Measurements from ENCODE around the gene BSN.
"Not testable (repeated sequence)": the region's sequence is repeated elsewhere in the genome, so short reads cannot be mapped to it uniquely, and the experiment has no call there.

BSN gene

DNA sequence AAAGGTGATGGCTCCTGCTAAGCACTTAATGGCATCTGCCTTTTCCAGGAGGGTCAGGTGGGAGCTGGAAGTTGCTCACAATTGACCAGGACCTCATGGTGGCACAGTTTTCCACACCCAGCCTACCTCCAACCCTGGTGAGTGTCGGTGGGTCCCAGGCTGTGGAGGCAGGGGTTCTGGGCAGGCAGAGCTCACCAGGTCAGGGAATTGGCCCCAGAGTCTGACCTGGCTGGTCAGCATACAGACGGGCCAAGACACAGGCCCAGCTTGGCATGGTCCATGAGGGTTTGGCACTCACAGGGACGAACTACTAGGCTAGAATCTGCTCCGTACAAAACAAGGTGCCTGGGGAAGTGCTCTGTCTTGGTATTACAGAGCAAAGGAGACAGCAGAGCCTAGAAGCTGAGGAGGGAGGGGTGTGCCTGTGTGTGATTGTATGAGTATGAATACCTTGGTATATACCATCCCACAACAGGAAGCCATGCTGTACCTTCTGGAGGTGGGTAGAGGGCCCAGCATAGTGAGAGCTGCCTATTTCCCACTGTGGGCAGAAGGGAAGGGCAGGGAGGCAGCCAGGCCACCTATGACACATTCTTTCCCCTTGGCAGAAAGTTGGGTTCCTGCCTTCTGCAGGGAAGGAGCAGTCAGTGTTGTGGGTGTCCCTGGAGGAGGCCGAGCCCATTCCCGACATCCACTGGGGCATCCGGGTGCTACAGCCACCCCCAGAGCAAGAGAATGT is 126.4 kb downstream of the BSN start:
- DNase-seq = no peak

DNA sequence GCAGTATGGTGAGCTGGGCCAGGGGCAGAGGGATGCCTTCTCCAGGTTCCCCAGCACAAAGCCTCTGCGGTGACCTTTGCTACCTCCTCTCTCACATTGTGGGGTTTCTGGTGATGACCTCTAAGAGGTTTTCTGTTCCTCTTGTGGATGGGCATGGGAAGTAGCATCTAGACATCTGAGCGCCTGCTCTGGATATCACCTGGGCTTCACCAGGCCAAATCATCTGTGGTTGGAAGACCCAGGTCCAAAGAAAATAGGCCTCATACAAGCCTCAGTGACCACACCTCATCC is 126.9 kb downstream of the BSN start:
- no peak for DNase-seq

DNA sequence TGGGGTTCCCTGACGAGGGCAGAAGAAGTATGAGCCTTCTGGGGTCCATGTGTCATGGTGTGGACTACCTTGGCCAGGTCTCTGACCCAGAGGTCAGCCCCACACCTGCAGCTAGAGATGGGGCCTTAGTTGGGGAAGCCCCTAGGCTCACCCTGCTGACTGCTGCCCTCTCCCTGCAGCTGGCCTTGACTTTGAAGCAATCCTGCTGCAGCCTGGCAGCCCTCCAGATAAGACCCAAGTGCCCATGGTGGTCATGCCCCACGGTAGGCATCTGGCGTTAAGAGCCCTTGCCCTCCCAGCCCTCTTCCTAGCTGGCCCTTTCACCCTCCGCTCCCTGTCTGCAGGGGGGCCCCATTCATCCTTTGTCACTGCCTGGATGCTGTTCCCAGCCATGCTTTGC is 127.3 kb downstream of the BSN start:
- DNase-seq = no peak

DNA sequence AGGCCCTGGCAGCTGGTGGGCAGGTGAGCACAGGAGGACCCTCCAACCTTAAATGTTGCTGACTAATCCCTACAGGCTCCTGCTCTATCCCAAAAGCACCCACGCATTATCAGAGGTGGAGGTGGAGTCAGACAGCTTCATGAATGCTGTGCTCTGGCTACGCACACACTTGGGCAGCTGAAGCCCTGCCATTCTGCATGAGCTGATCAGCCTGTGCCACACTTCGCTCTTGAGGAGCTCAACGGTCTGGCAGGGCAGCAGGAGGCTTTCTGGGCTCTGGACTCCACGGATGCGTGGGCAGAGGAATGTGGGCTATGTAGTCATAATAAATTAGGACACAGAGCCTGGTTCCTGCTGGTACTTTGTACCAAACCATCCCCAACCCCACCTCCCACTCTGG is 128.9 kb downstream of the BSN start:
- DNase-seq = no peak

DNA sequence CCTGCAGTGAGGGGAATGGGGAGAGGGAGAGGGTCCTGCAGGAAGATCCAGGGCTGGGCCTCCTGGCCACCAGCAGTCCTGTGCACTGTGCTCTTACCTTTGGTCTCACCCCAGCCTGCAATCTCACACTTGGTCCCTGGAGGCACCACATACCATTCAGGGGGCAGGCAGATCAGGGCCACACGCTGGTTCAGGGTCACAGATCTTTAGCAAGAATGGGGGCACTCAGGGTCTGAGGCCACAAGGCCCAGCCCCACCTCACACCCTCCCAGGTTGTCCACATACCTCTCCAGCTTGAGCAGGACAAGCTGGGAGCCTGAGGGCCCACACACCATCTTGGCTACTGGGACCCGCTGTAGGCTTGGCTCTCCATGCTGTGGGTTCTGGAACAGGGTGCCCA is 130.2 kb downstream of the BSN start:
- DNase-seq = not testable (repeated sequence)

DNA sequence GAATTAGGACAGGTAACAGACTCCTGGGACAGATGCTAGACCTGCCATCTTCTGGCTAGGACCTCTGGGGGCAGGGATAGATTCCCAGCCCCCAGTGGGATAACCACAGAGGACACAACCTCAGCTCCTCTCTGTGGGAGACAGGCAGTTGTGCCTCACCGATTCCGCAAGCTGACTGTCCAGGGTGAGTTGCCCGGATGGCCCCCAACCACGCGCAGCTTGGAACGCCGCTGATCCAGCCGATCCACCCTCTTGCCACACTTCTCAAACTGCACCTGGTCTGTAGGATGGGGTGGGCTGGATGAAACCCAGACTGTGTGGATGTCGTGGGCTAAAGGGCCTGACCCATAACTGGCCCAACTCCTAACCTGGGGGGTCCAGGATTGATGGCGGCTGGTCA is 130.8 kb downstream of the BSN start:
- not testable (repeated sequence) for DNase-seq

DNA sequence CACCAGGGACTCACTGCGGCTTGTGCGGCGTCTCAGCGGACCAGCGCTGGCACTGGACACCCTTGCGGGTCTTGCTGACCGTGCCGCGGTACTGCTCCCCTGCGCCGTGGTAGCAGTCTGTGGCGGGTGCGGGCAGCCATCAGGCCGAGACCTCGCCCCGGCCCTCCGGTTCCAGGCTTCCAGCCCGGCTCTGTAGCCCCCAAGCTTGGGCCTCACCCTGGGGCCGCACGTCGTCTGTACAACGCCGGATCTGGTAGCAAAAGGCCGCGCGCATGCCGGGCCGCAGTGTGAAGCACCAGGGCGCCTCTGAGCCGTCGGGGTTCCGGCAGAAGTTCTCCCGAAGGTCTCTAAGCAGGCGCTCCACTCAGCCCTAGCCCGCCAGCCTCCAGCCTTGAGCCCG is 131.6 kb downstream of the BSN start:
- DNase-seq = not testable (repeated sequence)

DNA sequence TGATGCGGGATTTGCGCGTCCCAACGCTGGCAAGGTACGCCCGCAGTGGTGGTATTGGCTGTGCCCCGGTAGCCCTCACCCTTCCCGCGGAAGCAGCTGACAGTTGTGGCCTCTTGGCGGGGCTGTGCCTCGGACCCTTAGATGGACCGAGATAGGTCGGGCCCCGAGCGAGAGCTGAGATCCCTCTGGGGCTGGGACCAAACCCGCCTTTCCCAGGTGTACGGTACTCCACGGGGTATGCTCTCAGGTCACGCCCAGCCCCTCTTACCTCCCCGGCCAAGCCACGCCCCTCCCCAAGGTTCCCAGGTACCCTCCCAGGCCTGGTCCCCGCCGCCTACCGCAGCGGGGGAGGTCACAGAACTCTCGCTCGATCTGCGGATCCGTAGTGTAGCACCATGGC is 132.1 kb downstream of the BSN start:
- not testable (repeated sequence) for DNase-seq

DNA sequence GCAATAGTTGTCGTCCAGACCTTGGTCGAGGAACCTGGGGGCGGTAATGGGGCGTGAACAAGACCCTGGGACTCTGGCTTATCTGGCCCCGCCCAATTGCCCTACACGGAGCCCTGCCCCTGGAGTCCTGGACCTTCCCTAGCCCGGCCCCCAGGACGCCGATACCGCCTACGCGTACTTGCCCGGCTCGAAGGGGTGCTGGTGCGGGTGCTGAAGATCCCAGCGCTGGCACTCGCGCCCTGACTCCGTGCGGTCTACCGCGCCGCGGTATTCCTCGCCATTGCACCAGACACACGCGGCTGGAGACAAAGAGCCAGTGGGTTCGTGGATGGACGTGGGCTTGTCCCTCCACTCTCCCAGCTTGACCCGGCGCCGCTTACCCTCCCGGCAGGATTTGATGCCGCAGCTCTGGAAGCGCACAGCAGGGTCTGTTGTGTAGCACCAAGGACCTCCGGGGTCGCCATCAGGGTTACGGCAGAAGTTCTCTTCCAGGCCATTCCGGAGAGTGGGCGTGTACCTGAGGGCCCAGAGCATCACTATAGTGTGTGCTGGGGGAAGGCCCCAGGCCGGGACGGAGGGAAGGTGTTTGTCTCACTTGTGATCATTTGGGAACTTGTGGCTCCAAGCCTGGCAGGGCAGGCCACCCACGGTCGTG is 132.6 kb downstream of the BSN start:
- not testable (repeated sequence) for DNase-seq

DNA sequence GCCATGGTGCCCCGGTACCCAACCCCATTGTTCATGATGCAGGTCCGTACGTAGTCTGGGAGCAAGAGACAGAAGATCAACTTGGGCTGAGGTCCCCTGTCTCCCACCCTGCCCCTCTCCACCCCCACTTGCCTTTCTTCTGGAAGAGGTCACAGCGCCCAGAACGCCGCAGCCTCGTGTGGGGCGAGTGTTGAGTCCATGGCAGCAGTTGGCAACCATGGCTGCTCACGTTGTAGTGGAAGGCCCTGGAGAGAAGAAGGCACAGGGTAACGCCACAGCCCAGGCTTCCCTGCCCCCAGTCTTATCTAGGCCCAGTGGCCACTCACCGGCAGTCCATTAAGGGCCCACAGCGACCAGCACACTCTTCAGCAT is 133.1 kb downstream of the BSN start:
- DNase-seq = not testable (repeated sequence)

DNA sequence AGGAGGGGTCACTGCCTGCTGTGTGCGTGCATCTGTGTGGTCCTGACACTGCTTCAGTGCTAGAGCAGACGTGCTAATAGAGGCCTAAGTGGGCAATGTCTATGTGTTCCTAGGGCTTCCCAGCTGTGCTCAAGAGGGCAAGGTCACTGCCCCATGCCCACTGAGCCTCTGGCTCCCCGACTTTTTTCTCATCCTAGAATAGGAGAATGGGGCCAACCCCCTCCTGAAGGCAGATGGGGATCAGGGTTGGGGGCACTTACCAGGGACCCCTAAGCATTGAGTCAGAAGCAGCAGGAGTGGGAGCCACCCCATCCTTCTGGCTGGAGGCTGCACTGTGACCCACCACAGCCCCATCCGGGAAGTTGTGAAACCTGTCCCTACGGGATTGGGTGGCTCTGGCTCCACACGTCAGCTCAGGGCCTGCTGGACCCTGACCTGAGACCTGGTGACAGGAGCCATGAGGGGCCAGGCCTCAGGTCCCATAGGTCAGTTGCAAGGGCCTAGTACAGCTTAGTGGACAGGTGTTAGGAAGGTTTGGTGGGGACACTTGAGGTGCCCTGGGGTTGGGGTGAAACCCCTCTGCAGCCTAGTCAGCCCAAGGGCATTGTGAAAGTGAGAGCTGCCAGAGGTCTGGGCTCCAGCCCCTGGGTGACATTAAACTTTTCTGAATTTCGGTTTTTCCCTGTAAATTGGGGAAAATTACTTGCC is 134.2 kb downstream of the BSN start:
- DNase-seq = not testable (repeated sequence)

DNA sequence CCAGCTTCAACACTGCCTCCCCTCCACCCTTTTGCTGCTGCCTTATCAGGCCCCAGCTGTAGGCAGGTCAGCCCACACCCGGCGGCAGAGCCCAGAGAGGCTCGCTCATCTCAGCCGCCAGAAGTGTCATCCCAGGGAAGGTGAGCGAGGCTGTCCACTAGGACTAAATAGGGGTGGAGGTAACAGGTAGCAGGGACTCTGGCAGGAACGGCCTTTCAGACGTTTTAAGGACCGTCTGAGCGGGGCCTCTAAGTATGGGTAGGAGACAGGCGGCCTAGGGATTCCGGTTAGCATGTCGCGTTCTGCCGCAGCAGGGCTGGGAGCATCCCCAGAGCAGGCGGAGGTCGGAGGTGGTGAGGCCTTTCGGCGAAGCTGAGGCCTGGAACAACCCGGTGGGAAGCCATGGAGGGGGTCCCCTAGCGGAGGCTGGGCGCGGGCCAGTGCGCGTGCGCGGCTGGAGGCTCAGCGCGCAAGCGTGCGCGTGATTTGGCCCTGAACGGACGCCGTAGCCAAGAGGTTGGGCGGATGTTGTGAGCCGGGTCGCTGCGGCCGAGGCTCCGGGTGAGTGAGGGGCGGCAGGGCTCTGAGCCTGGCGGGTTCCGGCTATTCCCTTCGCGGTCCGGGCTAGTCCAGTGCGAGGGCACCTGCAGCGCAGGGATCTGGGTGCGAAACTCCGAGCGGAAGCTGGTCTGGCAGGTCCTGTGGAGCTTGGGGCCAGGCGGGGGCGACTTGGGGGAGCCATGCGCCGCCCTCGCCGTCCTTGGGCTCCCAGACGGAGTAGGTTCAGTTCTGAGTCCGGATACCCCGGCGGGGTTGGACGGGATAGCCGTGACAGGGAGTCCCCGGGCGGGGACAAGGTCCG is 135.0 kb downstream of the BSN start, which contains the start of the genes MST1 and RNF123:
Gene MST1 (minus strand): TSS at position 429 of the 862 bp plus-strand sequence. CDS start 783 bp downstream, outside the sequence.
Gene RNF123 (plus strand): TSS at position 512 of the 862 bp plus-strand sequence. CDS start 1,609 bp downstream, outside the sequence.
- no peak for DNase-seq

DNA sequence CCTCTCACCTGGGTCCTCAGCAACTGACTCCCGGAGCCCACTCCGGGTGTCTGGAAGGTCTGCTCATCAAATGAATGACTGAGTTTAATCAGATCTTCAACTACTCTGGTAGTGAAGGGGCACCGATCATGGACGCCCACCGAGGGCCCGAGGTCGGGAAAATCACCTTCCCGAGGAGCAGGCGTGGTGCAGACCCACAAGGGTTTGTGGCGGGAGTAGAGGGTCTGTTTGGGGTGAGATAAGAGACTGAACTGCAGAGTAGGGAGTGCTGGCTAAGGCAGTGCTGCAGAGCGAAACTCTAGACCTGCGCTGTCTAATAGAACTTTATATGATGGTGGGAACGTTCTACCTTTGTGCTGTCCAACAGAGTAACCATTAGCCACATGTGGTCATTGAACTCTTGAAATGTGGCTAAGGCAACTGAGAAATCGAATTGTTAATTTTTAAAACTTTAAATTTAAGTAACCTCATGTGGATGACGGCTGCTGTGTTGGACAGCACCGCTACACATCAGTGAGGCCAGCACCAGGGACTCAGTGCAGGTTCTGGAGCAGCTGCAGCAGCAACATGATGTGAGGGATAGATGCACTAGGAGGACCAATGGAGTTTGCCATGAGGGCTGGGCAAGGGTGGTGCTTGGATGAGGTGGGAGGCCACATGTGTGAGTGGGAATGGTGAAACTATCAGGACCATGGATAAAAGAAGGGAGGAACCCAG is 135.8 kb downstream of the BSN start:
- DNase-seq = not testable (repeated sequence)

DNA sequence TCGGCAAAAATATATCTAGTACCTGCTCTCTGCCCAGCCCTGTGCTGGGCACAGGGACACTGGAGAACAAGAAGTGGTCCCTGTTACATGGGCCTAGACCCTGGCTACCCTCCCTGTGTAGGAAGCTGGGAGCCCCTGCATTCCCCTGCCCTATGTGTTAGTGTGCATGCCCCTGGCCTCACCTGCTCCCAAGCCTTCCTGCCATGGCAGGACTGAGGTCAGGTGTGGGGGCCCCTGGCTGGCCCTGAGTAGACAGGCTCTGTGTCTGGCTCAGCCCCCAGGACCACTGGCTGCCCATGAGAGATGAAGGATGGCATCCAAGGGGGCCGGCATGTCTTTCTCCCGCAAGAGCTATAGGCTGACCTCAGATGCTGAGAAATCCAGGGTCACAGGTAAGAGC is 136.6 kb downstream of the BSN start:
- not testable (repeated sequence) for DNase-seq

DNA sequence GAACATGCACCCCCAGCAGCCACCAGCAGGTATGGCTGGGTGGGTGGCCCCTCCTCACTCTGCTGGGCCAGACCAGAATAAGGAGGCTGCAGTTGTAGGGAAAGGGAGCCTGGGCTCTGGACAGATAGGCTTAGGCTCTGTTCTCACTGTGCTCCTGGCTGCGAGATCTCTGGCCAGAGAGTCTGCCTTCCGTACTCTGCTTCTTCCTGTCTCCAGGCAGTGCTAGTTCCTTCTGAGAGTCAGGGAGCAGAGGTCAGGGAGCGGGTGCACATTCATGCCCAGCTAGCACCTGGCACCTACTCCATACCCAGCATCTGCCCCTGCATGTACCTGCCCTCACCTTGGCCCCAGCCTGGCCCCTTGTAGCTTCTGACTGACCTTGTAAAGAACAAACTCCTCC is 137.2 kb downstream of the BSN start:
- not testable (repeated sequence) for DNase-seq

DNA sequence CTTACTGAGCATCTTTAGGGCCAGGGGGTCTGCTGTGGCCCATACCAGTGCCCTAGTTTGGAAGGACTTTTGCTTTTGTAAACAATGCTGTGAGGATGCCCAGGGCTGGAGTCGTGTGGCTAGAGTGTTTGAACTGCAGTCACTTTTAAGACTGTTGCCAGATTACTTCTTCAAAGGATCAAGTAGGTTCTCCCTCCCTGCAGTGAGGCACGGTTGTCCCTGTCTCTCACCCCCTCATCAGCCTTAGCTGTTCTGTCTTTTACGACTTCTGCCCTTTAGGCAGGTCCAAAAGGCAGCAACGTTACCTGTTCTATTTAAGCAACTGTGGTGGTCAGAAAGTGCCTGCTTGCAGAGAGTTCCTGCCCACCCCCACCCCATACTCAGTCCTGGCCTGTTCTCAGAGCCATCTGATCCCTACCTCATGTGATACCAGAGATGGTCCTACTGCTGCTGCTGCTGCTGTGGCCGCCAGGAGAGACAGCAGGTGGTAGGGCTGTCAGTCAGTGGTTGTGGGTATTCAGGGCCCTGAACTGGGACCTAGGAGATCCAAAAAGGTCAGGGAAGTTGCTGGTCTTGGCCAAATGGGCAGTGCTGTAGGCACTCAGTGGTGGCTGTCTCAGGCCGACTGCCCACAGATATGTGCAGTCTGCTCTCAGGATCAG is 140.3 kb downstream of the BSN start:
- not testable (repeated sequence) for DNase-seq

DNA sequence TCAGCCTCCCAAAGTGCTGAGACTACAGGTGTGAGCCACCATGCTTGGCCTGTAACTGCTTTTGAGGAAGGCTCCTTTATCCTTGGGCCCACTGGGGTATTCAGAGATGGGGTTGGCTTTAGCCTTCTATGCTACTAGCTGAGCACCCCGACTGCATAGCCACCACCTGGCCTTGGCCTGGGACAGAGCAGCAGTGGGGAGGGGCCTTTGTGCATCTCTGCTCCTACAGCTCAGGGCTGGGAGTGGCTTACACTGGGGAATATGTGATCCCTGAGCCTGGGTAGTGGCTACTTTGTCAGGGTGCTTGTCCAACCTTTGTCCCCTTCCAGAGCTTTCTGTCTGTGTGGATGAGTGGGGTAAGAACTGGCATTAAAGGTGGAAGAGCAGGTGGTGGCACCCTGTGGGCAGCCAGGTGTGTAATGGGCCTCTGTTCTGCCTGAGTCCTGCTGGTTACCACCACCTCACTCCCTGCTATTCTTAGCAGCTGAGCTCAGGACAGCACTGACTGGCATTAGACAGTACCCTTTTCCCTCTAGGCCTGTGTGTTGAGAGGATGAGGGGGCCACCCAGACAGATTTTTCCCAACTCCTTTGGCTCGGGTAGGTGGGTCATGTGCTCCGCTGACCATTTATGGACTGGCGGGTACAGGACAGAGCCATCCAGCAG is 141.2 kb downstream of the BSN start:
- DNase-seq = not testable (repeated sequence)

DNA sequence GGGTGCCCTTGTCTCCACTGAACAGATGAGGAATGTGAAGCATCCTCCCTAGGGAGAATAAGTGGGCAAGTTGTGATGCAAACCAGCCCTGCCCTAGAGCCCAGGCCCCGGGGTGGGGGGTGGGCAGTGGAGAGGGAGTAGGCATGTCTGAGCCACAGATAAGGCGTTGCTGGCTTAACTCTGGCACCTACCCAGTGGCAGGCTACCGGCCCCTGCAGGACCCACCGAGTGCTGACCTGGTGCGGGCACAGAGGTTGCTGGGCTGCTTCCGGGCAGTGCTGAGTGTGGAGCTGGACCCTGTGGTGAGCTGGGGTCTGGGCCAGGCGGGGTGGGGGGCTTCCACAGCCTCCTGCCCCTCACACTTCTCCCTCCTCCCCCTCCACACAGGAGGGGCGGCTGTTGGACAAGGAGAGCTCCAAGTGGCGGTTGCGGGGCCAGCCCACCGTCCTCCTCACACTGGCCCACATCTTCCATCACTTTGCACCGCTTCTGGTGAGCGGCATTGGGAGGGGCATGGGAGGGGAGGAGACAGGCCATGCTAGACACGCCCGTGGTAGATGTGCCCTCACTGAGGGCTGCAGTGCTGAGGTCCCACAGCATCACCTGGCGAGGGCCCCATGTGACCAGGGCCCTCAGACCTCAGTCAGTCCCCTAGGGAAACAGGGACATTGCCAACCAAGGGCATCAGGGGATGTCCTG is 145.2 kb downstream of the BSN start:
- DNase-seq = no peak

DNA sequence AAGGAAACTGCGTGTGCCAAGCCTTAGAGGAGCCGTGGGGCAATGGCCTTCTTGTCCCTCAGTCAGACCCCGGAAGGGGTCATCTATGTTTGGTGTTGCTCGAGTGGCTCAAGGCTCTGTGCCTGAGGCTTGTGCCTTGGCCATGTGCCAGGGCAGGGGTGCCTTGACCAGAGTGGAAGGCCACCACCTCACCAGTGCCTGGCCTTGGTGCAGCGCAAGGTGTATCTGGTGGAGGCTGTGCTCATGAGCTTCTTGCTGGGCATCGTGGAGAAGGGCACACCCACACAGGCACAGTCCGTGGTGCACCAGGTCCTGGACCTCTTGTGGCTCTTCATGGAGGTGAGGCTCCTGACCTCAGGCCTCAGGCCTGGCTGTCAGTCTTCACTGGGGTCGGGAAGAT is 145.7 kb downstream of the BSN start:
- no peak for DNase-seq

DNA sequence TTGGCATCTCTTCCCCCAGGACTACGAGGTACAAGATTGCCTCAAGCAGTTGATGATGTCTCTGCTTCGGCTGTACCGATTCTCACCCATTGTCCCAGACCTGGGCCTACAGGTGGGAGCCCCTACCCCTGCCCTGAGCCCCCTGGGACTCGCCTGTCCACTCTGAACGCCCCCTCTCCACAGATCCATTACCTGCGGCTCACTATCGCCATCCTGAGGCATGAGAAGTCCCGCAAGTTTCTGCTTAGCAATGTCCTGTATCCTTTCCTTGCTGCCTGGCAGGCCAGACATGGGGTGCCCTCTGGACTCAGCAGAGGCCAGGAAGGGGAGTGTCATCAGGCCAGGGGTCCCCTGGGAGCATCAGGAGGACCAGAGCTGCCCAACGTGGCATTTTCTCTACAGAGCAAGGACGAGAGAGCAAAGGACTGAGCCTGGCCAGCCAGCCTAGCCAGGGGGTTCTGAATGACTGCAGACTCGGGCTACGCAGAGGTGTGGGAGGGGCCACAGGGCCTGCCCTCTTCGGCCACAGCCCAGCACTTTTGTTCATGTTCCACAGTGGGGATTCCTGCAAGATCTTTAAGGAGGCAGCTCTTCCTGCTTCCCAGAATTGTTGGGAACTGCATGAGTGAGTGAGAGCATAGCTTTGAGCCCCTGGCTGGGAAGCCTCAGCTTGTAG is 146.3 kb downstream of the BSN start:
- DNase-seq = no peak

Data from NCI-H146 (cell line).